Brain microvascular endothelial cell (primary cell): ENCODE measurements around the gene CKS1B.

ENCODE experiments used
- DNase-seq: peaks from one replicate; pipeline ENCODE4 v3.0.0-alpha.2; 2020
- H3K27ac ChIP-seq: fragments of 250-450 bp; sonication (Bioruptor Pico); 2 replicates; pipeline ENCODE4 v1.5.1; 2020; ENCODE audit warnings: mild to moderate bottlenecking, moderate library complexity
- H3K27me3 ChIP-seq: fragments of 250-450 bp; sonication (Bioruptor Pico); replicated peaks from 2 replicates; pipeline ENCODE4 v1.5.1; 2020; ENCODE audit warnings: mild to moderate bottlenecking
- H3K36me3 ChIP-seq: fragments of 250-450 bp; sonication (Bioruptor Pico); replicated peaks from 2 replicates; pipeline ENCODE4 v1.5.1; 2020; ENCODE audit warnings: mild to moderate bottlenecking
- H3K4me3 ChIP-seq: 2 replicates; pipeline ENCODE4 v1.5.1; 2011; ENCODE audit warnings: low read depth, mild to moderate bottlenecking, control low read depth, low read length, moderate library complexity
- CTCF ChIP-seq: IDR thresholded peaks from 2 replicates; pipeline ENCODE4 v1.5.1; 2011; ENCODE audit warnings: low read depth, mild to moderate bottlenecking, moderate library complexity, low read length, control low read depth, inconsistent platforms; ENCODE audit errors: missing control alignments
- in situ Hi-C: cut with HindIII; loops from 2 replicates; pipeline ENCODE4 v1.10.0; 2017; ENCODE audit warnings: low sequenced_read_pairs, low pct_ligation_motif_present

Gene CKS1B

GRCh38 chr1:154974102-154974807 lies at the start of gene CKS1B:
Gene CKS1B (plus strand): TSS chr1:154974681. CDS start chr1:154974746, 65 bp downstream.
- peak within 1 kb of the TSS; percentile 78 for H3K4me3 ChIP-seq
- no peak for TF ChIP-seq CTCF
- peak; percentile 100 for DNase-seq
- H3K36me3 ChIP-seq: no peaks in the 10 kb centered on the region
- peak within 1 kb of the TSS; percentile 96 for H3K27ac ChIP-seq
- no peaks in the 10 kb centered on the region for H3K27me3 ChIP-seq
- in situ Hi-C loops: no loop called here

DNA sequence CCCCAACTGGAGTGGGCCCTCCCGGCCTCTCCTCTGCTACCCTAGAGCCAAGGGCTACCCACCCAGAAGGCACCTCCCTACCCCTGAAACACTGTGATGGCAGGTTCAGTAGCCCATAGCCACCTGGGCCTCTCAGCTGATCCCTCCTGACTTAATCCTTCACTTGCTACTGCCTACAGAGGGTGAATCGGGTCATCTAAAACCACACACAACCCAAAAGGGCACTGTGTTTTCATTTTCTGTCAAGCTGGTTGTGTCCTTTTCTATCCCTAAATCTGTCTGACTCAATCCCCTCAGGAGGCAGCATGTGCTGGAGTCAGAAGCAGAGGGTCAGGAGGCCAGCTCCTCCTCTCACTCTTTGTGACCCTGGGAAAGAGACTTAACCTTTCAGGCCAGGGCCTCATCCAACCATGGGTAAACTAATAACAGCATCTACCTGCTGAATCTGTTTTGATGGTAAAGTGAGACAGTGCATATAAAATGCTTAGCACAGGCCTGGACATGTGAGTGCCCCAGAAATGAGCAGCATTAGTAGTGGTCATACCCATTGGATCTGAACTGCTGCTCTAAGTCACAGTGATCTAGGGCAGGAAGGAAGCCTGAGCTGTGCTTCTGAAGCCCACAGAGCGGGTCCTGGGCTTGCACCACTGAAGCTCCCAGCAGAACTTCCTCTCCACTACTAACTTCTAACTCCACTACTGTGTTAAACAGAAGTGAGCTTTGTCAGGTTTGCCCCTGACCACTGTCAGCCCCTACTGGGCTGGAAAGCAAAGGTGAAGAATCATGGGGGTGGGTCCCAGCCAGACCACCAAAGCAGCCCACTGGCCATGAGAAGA lies 48.9 kb upstream of the CKS1B start:
- no peak overlapping the region for H3K4me3 ChIP-seq
- no peak overlapping the region for H3K27ac ChIP-seq
- no peak for DNase-seq
- TF ChIP-seq CTCF: no peak
- no peaks in the 10 kb centered on the region for H3K27me3 ChIP-seq
- in situ Hi-C loops: no loop called here
- peaks cover 6% of the 10 kb centered on the region for H3K36me3 ChIP-seq

- H3K27ac ChIP-seq: no peak overlapping the region
- in situ Hi-C loops: no loop called here
- TF ChIP-seq CTCF: no peak
- H3K36me3 ChIP-seq: peaks cover 6% of the 10 kb centered on the region
- no peak overlapping the region for H3K4me3 ChIP-seq
- no peak for DNase-seq
- H3K27me3 ChIP-seq: no peaks in the 10 kb centered on the region
Measured at GRCh38 chr1:154926201-154926600, 48.3 kb upstream of the CKS1B start.

- H3K27ac ChIP-seq: no peak overlapping the region
- no peak for TF ChIP-seq CTCF
Measured at GRCh38 chr1:154931940-154932487, 42.5 kb upstream of the CKS1B start.

DNA sequence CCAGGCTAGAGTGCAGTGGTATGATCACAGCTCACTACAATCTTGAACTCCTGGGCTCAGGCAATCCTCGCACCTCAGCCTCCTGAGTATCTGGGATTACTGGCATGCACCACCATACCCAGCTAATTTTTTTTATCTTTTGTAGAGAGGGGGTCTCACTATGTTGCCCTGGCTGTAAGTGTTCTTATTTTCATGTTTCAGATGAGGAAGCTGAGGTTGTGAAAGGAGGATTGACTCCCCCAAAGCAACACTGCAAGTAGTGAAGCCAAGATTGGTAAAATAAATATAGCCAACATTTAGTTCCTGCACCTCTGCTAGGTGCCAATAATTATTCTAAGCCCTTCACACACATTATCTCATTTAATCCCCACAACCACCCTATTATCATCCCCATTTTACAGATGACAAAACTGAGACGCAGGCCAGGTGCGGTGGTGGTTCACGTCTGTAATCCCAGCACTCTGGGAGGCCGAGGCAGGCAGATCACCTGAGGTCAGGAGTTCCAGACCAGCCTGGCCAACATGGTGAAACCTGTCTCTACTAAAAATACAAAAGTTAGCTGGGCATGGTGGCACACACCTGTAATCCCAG lies 40.0 kb upstream of the CKS1B start:
- in situ Hi-C loops: no loop called here
- DNase-seq: no peak
- no peaks in the 10 kb centered on the region for H3K36me3 ChIP-seq
- H3K4me3 ChIP-seq: no peak overlapping the region
- no peak overlapping the region for H3K27ac ChIP-seq
- no peaks in the 10 kb centered on the region for H3K27me3 ChIP-seq
- TF ChIP-seq CTCF: no peak

More at GRCh38 chr1:154931940-154932487, 42.5 kb upstream of the CKS1B start:
- Histone ChIP-seq H3K27me3 (no peaks in the 10 kb centered on the region), H3K4me3 (no peak overlapping the region), H3K36me3 (no peaks in the 10 kb centered on the region)
- no peak for DNase-seq
- in situ Hi-C loops: no loop called here
